Measurements from ENCODE around the gene RAB14.
"Not testable (repeated sequence)": the region's sequence is repeated elsewhere in the genome, so short reads cannot be mapped to it uniquely, and the experiment has no call there.

RAB14 gene

DNA sequence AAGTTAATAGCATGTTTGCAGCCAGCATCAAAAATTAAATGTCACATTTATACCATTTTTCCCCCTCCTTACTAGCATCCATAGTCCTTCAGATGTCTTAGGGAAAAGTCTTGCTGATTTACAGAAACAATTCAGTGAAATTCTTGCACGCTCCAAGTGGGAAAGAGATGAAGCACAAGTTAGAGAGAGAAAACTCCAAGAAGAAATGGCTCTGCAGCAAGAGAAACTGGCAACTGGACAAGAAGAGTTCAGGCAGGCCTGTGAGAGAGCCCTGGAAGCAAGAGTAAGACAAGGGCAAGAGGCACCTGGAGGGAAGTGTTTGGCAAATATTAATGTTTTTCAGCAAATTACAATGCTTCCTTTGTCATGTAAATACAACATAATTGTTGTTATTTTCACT, 60.4 kb downstream of the RAB14 start:
- TF ChIP-seq, protein P1, sequence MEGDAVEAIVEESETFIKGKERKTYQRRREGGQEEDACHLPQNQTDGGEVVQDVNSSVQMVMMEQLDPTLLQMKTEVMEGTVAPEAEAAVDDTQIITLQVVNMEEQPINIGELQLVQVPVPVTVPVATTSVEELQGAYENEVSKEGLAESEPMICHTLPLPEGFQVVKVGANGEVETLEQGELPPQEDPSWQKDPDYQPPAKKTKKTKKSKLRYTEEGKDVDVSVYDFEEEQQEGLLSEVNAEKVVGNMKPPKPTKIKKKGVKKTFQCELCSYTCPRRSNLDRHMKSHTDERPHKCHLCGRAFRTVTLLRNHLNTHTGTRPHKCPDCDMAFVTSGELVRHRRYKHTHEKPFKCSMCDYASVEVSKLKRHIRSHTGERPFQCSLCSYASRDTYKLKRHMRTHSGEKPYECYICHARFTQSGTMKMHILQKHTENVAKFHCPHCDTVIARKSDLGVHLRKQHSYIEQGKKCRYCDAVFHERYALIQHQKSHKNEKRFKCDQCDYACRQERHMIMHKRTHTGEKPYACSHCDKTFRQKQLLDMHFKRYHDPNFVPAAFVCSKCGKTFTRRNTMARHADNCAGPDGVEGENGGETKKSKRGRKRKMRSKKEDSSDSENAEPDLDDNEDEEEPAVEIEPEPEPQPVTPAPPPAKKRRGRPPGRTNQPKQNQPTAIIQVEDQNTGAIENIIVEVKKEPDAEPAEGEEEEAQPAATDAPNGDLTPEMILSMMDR (conservative IDR thresholded peaks at IDR 0.05; ENCODE audit: low read depth, low read length), result no peak
- DNase-seq (ENCODE audit: low read depth), result no peak
- no peak overlapping the region for H3K4me3 ChIP-seq (ENCODE audit: low read depth, low read length)

- TF ChIP-seq, protein P1 (conservative IDR thresholded peaks at IDR 0.05; ENCODE audit: low read depth, low read length), result no peak
- H3K4me3 ChIP-seq (ENCODE audit: low read depth, low read length), result no peak overlapping the region
- no peak for DNase-seq (ENCODE audit: low read depth)
Measured at GRCh38 chr9:121140162-121140561, 61.5 kb downstream of the RAB14 start.

DNA sequence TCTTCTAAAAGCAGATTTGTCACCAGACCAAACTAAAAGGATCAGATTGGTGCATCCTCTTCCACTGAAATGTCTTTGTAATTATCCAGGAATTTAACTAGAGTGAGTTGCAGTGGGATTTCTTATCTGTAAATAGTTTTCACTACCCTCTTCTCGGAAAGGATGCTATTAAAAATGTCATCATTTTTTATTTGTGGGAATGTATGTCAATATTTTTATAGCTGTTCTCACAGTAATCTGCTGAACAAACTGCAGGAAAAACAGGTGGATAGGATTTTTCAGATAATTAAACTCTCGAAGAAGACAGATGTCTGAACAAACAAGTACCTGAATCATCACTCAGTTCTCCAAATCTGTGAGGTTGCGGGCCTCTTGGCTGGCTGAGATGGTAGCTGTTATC, 62.7 kb downstream of the RAB14 start:
- TF ChIP-seq, protein P1 (conservative IDR thresholded peaks at IDR 0.05; ENCODE audit: low read depth, low read length), result no peak
- H3K4me3 ChIP-seq (ENCODE audit: low read depth, low read length), result no peak overlapping the region
- DNase-seq (ENCODE audit: low read depth), result no peak

DNA sequence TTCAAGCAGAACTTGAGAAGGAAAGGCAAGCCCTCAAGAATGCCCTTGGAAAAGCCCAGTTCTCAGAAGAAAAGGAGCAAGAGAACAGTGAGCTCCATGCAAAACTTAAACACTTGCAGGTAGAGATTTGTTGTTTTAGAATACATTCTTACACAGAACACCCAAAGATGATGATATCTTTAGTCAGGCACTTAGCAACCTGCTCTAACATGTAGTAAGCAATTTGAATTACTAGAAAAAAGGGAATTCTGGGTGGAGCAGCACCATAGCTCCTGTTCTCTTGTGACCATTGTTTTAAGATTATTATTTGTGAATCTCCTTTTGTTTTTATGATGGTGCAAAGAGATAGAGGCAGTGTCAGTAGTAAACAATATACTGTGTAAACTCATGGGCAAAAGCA, 63.1 kb downstream of the RAB14 start:
- H3K4me3 ChIP-seq (ENCODE audit: low read depth, low read length), result no peak overlapping the region
- TF ChIP-seq, protein P1 (conservative IDR thresholded peaks at IDR 0.05; ENCODE audit: low read depth, low read length), result no peak
- no peak for DNase-seq (ENCODE audit: low read depth)

DNA sequence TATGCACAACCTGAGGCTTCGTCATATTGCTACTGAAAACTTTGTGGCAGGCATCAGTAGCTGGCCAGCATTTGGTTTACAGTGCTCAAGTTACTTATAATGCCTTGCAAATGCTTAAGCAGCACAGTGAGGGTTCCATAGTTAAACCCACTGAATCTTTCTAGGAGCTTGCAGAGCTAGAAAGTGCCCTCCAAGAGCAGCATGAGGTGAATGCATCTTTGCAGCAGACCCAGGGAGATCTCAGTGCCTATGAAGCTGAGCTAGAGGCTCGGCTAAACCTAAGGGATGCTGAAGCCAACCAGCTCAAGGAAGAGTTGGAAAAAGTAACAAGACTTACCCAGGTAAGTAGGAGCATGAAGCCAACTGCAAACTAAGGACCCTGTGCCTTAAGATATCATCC, 66.0 kb downstream of the RAB14 start:
- no peak for DNase-seq (ENCODE audit: low read depth)
- no peak overlapping the region for H3K4me3 ChIP-seq (ENCODE audit: low read depth, low read length)
- TF ChIP-seq, protein P1 (conservative IDR thresholded peaks at IDR 0.05; ENCODE audit: low read depth, low read length), result no peak

DNA sequence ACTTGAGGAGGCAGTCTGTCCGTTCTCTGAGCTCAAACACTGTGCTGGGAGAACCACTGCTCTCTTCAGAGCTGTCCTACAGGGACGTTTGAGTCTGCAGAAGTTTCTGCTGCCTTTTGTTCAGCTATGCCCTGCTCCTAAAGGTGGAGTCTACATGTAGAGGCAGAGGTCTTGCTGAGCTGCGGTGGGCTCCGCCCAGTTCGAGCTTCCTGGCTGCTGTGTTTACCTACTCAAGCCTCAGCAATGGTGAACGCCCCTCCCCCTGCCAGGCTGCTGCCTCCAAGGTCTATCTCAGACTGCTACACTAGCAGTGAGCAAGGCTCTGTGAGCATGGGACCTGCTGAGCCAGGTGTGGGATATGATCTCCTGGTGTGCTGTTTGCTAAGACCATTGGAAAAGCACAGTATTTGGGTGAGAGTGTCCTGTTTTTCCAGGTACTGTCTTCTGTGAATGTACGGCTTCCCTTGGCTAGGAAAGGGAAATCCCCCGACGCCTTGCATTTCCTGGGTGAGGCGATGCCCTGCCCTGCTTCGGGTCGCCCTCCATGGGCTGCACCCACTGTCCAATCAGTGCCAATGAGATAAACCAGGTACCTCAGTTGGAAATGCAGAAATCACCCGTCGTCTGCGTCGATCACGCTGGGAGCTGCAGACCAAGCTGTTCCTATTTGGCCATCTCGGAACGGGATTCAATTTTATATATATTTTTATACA, 68.4 kb downstream of the RAB14 start:
- H3K4me3 ChIP-seq (ENCODE audit: low read depth, low read length), result no peak overlapping the region
- DNase-seq (ENCODE audit: low read depth), result no peak
- TF ChIP-seq, protein P1 (conservative IDR thresholded peaks at IDR 0.05; ENCODE audit: low read depth, low read length), result no peak

DNA sequence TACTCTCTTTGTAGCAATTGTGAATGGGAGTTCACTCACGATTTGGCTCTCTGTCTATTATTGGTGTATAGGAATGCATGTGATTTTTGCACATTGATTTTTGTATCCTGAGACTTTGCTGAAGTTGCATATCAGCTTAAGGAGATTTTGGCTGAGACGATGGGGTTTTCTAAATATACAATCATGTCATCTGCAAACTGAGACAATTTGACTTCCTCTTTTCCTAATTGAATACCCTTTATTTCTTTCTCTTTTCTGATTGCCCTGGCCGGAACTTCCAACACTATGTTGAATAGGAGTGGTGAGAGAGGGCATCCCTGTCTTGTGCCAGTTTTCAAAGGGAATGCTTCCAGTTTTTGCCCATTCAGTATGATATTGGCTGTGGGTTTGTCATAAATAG, 72.3 kb downstream of the RAB14 start:
- H3K4me3 ChIP-seq (ENCODE audit: low read depth, low read length); DNase-seq (ENCODE audit: low read depth): not testable (repeated sequence)

All from choroid plexus epithelial cell (primary cell).